Esophagus squamous epithelium (tissue), 5 donors: ENCODE measurements around the gene C3orf33. TPM values are rescaled to one million over a fixed set of nuclear protein-coding genes. Genes with fewer than 3 reads are reported as not detected.
"Not testable (repeated sequence)": the region's sequence is repeated elsewhere in the genome, so short reads cannot be mapped to it uniquely, and the experiment has no call there.

Source experiments
- DNase-seq: peaks from one replicate; lab custom pipeline; 2025; lab: John Stamatoyannopoulos, UW
- H3K27ac ChIP-seq, 4 donors: fragments of 200-600 bp; sonication (generic); one replicate each; pipeline ENCODE4 v1.5.1; 2016 to 2019; ENCODE audit warnings: mild to moderate bottlenecking in 1 of 4
- H3K27me3 ChIP-seq, 4 donors: fragments of 200-600 bp; sonication (generic); 1 replicate in 3 of 4; 2 replicates in 1 of 4; pipeline versions ENCODE4 v1.5.1 to v1.6.0; 2017 to 2021; ENCODE audit warnings: antibody characterized with exemption in 1 of 4
- H3K36me3 ChIP-seq, 3 donors: fragments of 200-600 bp; sonication (generic); one replicate each; pipeline ENCODE4 v1.5.1; 2016 to 2019
- H3K4me1 ChIP-seq, 3 donors: fragments of 200-600 bp; sonication (generic); one replicate each; pipeline ENCODE4 v1.5.1; 2017 to 2019
- H3K4me3 ChIP-seq, 4 donors: fragments of 200-600 bp; sonication (generic); 1 replicate in 3 of 4; 2 replicates in 1 of 4; pipeline ENCODE4 v1.5.1; 2016 to 2019; ENCODE audit warnings: mild to moderate bottlenecking in 2 of 4, moderate library complexity in 1 of 4
- H3K9me3 ChIP-seq, 3 donors: fragments of 200-600 bp; sonication (generic); one replicate each; pipeline ENCODE4 v1.5.1; 2016 to 2019
- POLR2A ChIP-seq, 4 donors: fragments of 450-650 bp; IDR thresholded peaks; one replicate each; pipeline ENCODE4 v1.6.1; 2017; ENCODE audit warnings: antibody characterized with exemption in 4 of 4, mild to moderate bottlenecking in 4 of 4, moderate library complexity in 3 of 4
- WGBS, 2 donors: methylation state at CpG; one replicate each; pipeline ENCODE4 v1.1.5; 2018; 5-methylcytosine and 5-hydroxymethylcytosine counted together
- intact Hi-C: fragments of 100-400 bp; cut with DNase I; formaldehyde crosslinking; loops from one replicate; pipeline ENCODE4 v1.15.0; 2022
- total RNA-seq, 4 donors: library from RNA; depleted of rRNA; stranded (reverse); fragments of >200 nt; gene quantifications; one replicate each; pipeline ENCODE4 v1.1.0, GENCODE V29; 2016
- TF ChIP-seq, protein P1 (sequence below), 6 experiments: fragments of 450-650 bp in 4 of 6; fragments of 200-600 bp in 2 of 6; sonication (generic) in 2 of 6; IDR thresholded peaks; one replicate each; pipeline ENCODE4 v1.5.1; 2016 to 2019; ENCODE audit warnings: antibody characterized with exemption in 6 of 6, mild to moderate bottlenecking in 4 of 6, moderate library complexity in 4 of 6
- donor health status: DM: yes; HTN: yes; CAD: no.

C3orf33 gene
- total RNA-seq, 4 donors from 2014 or later = 0.44 to 1.3 (median 0.58) TPM

GRCh38 chr3:155852341-155852740 is 46.3 kb upstream of the C3orf33 start:
- Histone ChIP-seq H3K27ac (no peak overlapping the region), H3K36me3 (peaks cover 0 to 25% (median 0%) of the 10 kb centered on the region in 3 donors), H3K4me3 (peak overlapping the region in 3 of 4 donors; percentile 88 to 92 (median 90)), H3K4me1 (peaks cover 21 to 68% (median 37%) of the 10 kb centered on the region in 3 donors), H3K27me3 (no peaks in the 10 kb centered on the region), H3K9me3 (no peaks in the 10 kb centered on the region)
- WGBS, 2 donors = 21 to 33% methylated on average over 2 of the region's 2 CpGs
- intact Hi-C loops = no loop called here
- DNase-seq = no peak
- no peak for TF ChIP-seq POLR2A (IDR thresholded peaks at IDR 0.05)
- TF ChIP-seq, protein P1, sequence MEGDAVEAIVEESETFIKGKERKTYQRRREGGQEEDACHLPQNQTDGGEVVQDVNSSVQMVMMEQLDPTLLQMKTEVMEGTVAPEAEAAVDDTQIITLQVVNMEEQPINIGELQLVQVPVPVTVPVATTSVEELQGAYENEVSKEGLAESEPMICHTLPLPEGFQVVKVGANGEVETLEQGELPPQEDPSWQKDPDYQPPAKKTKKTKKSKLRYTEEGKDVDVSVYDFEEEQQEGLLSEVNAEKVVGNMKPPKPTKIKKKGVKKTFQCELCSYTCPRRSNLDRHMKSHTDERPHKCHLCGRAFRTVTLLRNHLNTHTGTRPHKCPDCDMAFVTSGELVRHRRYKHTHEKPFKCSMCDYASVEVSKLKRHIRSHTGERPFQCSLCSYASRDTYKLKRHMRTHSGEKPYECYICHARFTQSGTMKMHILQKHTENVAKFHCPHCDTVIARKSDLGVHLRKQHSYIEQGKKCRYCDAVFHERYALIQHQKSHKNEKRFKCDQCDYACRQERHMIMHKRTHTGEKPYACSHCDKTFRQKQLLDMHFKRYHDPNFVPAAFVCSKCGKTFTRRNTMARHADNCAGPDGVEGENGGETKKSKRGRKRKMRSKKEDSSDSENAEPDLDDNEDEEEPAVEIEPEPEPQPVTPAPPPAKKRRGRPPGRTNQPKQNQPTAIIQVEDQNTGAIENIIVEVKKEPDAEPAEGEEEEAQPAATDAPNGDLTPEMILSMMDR (IDR thresholded peaks at IDR 0.05) = no peak

GRCh38 chr3:155849404-155849803 is 43.3 kb upstream of the C3orf33 start:
- H3K27ac ChIP-seq, H3K9me3 ChIP-seq, H3K27me3 ChIP-seq, H3K4me3 ChIP-seq, intact Hi-C loops, DNase-seq: not testable (repeated sequence)
- Histone ChIP-seq H3K4me1 (peaks cover 21 to 80% (median 37%) of the 10 kb centered on the region in 3 donors), H3K36me3 (peaks cover 0 to 25% (median 0%) of the 10 kb centered on the region in 3 donors)
- 80 to 82% methylated on average over 3 of the region's 3 CpGs for whole genome bisulfite sequencing, 2 donors

- no peaks in the 10 kb centered on the region for H3K9me3 ChIP-seq
- no peak overlapping the region for H3K4me3 ChIP-seq
- WGBS, 2 donors = 93 to 96% methylated on average over 3 of the region's 3 CpGs
- H3K27me3 ChIP-seq = no peaks in the 10 kb centered on the region
- peaks cover 0 to 25% (median 0%) of the 10 kb centered on the region in 3 donors for H3K36me3 ChIP-seq
- H3K27ac ChIP-seq = no peak overlapping the region
- H3K4me1 ChIP-seq = peaks cover 21 to 83% (median 34%) of the 10 kb centered on the region in 3 donors
- no peak for DNase-seq
- TF ChIP-seq POLR2A (IDR thresholded peaks at IDR 0.05) = no peak
- TF ChIP-seq, protein P1 (IDR thresholded peaks at IDR 0.05) = no peak
- intact Hi-C loops = no loop called here
Measured at GRCh38 chr3:155847993-155848392, 41.9 kb upstream of the C3orf33 start.

- H3K4me3 ChIP-seq = no peak overlapping the region
- 83 to 89% methylated on average over 3 of the region's 3 CpGs for WGBS, 2 donors
- no peaks in the 10 kb centered on the region for H3K9me3 ChIP-seq
- no peak overlapping the region for H3K27ac ChIP-seq
- TF ChIP-seq, protein P1 (IDR thresholded peaks at IDR 0.05) = no peak
- no peak for TF ChIP-seq POLR2A (IDR thresholded peaks at IDR 0.05)
- H3K27me3 ChIP-seq = no peaks in the 10 kb centered on the region
- no peak for DNase-seq
- intact Hi-C loops = no loop called here
- H3K4me1 ChIP-seq = peaks cover 4 to 65% (median 15%) of the 10 kb centered on the region in 3 donors
- peaks cover 0 to 27% (median 0%) of the 10 kb centered on the region in 3 donors for H3K36me3 ChIP-seq
Measured at GRCh38 chr3:155846119-155846518, 40.0 kb upstream of the C3orf33 start.

GRCh38 chr3:155843569-155843968 is 37.5 kb upstream of the C3orf33 start:
- WGBS, 2 donors = 45 to 61% methylated on average over 1 of the region's 1 CpG
- no peaks in the 10 kb centered on the region for H3K9me3 ChIP-seq
- TF ChIP-seq POLR2A (IDR thresholded peaks at IDR 0.05) = no peak
- TF ChIP-seq, protein P1 (IDR thresholded peaks at IDR 0.05) = no peak
- DNase-seq = no peak
- no peaks in the 10 kb centered on the region for H3K27me3 ChIP-seq
- intact Hi-C loops = no loop called here
- H3K36me3 ChIP-seq = peaks cover 0 to 28% (median 0%) of the 10 kb centered on the region in 3 donors
- H3K4me3 ChIP-seq = no peak overlapping the region
- peaks cover 0 to 39% (median 4%) of the 10 kb centered on the region in 3 donors for H3K4me1 ChIP-seq
- no peak overlapping the region for H3K27ac ChIP-seq
